ENCODE results near the gene MLLT1.

Gene MLLT1

DNA sequence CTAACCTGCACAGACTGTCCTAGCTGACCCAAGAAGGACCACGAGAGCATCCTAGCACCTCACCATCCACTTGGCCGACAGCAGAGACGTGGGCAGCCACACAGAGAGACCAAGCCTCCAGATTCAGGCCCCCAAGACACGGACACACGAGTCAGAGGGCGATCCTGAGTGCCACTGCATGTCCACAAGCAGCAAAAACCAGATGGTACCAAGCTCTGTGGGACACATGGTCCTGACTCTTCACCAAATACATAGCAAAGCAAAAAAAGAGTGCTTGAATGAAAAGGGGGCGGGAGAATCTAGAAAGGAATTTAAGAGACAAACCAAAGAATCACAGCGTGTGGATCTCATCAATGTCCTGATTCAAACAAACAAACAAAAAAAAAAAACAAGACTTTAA, 45.2 kb downstream of the MLLT1 start:
- no peak for DNase-seq

- no peak for DNase-seq
Measured at GRCh38 chr19:6233827-6234511, 45.8 kb downstream of the MLLT1 start.

- no peak for DNase-seq
Measured at GRCh38 chr19:6233056-6233826, 46.5 kb downstream of the MLLT1 start.

GRCh38 chr19:6232601-6233055, 47.1 kb downstream of the MLLT1 start:
- DNase-seq = no peak

DNA sequence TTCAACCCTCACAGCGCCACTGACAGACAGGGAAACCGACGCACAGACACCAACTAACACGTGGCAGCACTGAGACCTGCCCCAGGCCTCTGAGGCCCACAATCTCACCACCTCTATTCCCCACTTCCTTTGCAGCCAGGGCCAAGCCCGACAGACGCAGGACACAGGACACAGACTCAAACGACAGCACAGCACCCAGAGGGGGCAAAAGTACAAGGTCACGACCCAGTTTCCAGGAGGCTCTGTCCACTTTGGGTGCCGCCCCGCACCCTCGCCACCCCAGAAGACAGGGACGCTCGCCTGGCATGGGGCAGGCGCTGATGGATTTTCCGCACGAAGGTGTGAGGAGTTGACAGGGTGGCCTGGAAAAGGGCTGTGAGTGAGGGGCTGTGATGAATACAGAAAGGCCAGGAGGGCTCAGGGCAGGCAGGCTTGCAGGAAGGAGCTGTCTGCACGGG, 48.8 kb downstream of the MLLT1 start:
- no peak for DNase-seq

- no peak for DNase-seq
Measured at GRCh38 chr19:6229951-6230712, 49.6 kb downstream of the MLLT1 start.

GRCh38 chr19:6229216-6229913, 50.4 kb downstream of the MLLT1 start:
- DNase-seq = no peak

- no peak for DNase-seq
Measured at GRCh38 chr19:6228551-6229215, 51.1 kb downstream of the MLLT1 start.

DNA sequence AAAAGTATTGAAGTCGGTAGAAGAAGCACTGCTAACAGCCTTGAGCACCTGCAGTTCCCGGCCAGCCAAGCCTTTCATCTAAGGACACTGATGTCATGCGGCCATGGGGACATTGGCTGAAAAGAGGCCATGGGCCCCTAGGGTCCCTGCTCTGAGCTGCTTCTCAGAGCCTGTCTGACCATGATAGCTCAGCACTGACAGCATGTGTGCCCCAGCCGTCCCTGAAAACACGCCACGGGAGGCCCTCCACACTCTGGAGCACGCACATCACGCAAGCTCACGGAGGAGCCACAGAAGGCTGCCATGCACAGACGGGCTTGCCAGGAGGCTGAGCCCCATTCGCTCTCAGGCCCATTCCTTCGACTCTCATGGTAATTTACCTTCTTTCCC, 51.8 kb downstream of the MLLT1 start:
- no peak for DNase-seq

- DNase-seq = no peak
Measured at GRCh38 chr19:6227156-6227935, 52.4 kb downstream of the MLLT1 start.

DNA sequence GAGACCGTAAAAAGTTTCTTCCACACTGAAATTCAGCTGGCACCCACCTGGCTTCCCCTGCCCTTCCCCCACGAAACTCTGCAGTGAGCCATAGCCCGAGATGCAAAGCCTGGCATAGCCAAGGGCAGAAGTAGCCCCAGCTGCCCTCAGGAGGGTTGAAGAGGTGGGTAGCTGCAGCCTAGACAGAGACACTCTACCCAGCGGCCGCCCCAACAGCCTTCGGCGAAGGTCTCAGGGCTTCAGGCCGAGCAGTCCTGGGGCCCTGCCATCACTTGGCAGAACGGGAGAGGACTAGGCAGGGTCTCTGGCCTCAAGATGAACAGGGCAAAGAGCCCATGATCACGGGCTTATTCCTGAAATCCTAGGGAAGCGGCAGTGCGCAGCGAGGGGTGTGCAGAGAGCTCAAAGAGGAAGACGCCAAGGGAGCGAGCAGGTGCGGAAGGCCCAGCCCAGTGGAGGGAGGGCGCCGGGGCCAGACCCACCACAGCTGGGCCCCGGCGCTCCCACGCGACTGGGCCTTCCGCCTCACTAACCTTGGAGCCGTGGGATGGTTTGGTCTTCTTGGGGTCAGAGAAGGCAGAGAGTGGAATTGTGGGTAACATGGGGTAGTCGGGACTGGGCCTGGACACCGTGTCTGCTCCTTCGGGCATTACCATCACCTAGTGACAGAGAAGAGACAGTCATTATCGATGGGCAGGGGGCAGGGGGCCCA, 53.2 kb downstream of the MLLT1 start:
- no peak for DNase-seq

GRCh38 chr19:6226012-6226411, 53.8 kb downstream of the MLLT1 start:
- no peak for DNase-seq

- no peak for DNase-seq
Measured at GRCh38 chr19:6225232-6225865, 54.4 kb downstream of the MLLT1 start.

DNA sequence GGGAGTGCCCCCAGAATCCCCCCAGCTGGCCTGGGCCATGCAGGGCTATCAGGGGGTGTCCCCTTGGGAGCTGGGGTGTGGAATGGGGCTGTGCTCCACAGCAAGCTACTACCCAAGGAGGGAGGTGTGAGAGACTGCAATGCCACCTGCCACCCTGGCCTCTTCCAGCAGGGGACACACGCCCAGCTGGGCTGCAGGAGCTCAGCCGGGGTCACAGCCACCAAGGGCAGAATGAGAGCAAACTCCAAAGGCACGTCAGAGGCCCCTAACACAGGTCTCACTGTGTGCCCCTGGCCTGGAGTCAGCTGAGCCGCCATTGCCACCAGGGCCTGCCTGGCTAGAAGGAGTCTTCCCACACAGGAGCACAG, 55.5 kb downstream of the MLLT1 start:
- DNase-seq = no peak

DNA sequence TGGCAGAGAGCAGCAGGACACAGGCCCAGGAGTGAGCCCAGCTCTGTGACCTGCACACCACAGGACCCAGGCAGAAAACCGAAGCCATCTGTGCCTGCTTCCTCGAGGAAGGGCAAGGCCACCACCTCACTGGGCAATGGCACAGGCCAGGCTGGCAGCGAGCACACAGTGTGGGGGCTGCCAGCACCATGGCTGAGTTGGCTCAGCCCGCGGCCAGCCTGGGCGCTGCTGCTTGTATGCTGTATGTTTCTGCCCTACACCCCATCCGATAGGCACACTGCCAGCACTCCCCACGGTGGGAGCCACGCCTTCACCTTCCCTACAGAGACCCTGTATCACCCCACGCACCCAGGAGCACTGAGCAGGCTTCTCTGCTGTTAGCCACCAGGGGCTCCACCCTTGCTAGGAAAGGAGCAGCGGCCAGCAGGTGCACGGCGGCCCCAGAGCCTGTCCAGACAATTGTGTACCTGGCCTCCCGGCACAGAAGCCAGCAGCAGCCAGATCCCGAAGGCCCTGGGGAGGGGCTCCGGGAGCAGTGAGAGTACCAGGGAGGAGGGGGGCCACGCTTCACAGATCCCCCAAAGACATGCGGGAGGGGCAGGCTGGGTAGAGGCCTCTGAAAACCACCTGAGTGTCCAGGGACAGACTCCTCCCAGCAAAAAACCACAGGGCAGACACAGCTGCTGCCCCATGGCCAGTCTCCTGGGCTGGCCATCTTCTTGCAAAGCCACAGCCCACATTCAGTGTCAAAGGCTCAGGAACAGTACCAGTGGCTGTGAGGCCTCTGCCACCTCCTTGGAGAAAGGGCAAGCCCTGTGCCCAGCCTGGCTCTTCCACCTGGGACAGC, 56.1 kb downstream of the MLLT1 start:
- DNase-seq = no peak

DNA sequence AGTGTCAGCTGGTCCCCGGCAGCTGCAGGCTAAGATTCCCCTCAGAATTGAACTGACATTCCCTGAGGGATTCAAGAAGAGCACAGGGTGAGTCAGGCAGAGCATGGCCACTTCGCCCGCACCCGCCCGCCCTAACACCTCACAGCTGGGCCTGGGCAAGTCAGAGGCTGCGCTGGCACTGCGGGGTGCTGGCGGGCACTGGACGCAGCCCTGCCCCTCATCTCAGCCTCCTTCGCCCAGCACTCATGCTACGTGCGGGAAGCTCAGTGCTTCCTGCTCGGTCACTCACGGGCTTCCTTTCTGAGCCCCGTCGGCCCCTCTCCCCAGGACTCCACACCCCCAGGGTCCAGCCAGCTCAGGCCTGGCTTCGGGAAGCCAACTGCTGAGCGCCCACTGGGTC, 56.9 kb downstream of the MLLT1 start:
- no peak for DNase-seq

GRCh38 chr19:6221878-6222746, 57.7 kb downstream of the MLLT1 start:
- DNase-seq = no peak

DNA sequence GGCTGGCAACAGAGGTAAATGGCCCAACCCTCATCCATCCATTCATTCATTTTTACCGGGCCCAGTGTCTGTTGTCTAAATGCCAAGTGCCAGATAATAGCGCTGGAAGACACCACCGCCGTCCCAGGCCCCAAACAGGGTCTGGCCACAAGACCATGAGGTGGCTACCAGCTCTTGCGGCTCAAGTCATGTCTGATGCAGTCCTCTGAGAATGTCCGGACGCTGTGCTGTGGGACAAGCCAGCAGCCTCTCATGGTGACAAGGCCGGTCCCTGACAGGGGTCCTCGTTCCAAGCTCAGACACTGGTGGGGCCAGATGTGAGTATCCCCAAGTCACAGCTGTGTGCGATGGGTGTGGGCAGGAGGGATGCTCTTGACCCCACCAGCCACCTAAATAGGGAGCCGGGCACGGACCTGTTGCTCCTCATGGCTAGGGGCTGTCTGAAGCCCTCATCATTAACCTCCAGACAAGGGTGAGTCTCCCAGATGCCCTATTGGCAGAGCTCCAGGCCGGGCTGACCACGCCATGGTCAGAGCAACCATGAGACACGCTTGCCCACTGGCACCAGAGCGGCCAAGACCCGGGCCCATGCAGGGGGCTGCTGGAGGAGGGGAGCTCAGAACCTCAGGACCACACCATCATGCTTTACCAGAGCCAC, 58.4 kb downstream of the MLLT1 start:
- no peak for DNase-seq
